ENCODE data around the gene DEK.

Gene DEK

GRCh38 chr6:18264923-18265377 is 620 bp upstream of the DEK start:
- no peak for DNase-seq

GRCh38 chr6:18263418-18264218 is 712 bp downstream of the DEK start:
- DNase-seq = no peak

DNA sequence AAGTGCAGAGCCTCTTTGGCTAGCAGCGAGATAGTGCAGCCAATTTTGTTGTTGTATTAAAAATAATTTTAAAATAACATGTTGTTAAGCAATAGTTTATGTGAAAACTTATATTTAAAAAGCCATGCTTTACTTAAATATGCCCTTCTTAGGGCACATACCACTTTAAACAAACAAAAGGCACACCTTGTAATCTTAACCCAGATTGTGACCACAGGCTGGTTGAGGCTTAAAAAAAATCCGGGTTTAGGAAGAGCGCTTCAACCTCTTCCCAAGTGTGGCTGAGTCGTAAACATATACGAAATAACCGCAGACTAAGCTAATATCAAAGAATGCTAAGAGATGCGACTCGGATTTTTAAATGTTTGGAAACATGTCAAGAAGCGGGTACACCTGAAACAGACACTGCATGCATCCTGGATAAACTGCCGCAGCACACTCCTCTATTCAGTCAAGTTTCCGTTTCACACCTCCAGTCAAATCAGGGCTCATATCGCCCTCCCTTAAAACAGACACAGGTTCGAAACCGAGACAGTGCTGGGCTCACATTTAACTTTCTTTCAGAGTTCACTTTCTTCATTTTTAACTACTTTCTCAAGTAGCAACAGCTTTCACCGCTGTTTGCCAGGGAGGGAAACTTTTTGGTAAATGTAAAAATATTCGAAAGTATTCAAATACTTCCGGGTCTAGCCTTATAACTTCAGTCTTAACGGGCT is 1.5 kb downstream of the DEK start:
- no peak for DNase-seq

DNA sequence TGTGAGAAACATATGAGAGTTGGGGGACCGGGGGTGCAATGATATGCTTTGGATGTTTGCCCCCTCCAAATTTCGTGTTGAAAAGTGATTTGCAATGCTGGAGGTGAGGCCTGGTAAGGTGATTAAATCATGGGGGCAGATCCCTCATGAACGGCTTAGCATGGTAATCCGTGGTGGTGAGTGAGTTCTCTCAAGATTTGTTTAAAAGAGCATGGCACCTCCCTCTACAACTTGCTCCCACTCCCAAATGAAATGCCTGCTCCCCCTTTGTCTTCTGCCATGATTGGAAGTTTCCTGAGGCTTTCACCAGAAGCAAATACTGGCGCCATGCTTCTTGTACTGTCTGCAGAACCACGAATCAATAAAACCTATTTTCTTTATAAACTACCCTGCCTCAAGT is 2.5 kb downstream of the DEK start:
- no peak for DNase-seq

DNA sequence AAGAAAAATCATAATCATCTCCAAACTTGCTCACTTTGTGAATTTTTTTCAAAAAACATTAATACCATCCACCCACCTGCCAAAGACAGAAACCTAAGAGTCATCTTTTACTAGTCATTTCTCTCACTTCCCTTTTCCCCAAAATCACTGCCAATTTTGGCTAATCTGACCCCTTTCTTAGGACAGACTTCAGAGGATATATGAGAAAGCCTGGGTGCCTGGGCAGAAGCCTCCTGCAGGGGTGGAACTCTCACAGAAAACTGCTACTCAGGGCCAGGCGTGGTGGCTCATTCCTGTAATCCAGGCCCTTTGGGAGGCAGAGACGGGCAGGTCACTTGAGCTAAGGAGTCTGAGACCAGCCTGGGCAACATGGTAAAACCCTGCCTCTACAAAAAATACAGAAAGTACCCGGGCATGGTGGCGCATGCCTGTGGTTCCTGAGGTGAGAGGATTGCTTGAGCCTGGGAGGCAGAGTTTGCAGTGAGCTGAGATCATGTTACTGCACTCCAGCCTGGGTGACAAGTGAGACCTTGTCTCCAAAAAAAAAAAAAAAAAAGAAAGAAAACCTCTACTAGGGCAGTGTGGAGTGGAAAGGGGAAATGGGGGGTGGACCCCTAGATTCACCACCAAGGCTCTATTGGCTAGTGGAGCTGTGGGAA is 3.8 kb downstream of the DEK start:
- no peak for DNase-seq

GRCh38 chr6:18259675-18260447 is 4.5 kb downstream of the DEK start:
- no peak for DNase-seq

DNA sequence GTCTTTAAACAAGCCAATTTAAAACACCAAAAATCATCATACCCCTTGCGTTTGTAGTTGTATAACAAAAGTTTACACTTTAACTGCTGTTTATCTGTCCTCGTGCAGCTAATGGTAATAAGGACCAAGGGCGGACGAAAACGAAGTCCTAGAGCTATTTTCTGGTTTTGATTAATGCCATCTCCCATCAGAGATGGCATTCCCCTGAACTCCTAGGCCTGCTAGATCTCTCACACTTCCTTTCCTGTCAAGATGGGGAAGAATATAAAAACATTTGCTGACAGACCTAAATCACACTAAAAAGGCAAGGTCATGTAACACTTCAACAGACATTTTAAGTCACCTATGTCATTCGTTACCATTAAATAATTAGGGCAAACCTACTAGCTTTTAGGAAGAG is 9.5 kb downstream of the DEK start:
- no peak for DNase-seq

GRCh38 chr6:18253635-18254034 is 10.7 kb downstream of the DEK start:
- DNase-seq = no peak

DNA sequence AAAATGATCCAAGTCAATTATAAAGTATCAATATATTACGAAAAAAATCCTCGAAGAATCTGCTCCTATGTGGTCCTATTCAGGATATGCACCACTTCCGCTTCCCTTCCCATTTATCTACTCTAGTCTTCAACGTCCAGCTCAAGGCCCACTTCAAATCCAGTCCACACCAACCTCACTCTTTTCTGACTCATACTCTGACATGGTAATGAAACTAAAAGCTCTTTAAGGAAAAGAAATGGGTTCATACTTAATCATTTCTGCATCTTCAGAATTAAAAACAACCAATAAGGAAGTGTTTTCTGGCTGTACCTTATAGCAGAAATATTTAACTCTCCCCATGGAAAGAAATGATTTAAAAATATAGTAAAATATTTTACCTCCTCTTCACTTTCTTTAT is 15.1 kb downstream of the DEK start:
- no peak for DNase-seq

DNA sequence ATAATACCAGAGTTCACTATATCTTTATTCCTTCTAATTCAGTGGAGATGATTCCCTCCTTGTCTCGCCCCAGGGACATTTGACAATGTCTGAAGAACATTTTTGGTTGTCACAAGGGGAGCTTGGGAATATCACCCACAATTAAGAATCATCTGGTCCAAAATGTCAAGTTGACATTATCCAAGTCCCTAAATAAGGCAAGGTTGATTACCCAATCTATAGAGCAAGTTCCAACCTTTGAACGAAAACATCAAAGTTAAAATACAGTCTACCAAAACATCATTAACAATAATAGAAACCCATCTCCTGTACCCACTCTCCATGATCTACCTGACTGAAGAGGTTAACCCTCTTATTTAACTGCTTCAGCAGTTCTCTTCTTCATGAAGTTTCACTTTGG is 15.6 kb downstream of the DEK start:
- no peak for DNase-seq

DNA sequence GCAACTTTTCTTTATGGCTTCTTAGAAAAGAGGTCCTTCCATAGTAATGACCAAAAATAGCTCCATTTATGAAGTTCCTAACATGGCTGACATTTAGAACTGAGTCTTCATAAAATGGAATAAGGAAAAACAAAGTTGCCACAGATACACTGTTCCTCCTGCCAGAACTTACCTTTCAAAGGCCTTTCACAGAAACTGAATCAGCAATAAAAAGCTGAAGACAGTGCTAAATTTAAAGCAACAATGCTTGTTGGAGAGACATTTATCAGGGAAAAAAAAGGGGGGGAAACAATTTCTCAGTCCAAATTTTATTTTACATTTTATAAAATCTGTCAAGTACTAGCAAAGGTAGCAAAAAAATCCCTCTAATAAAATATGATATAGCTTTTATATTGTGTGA is 17.3 kb downstream of the DEK start:
- DNase-seq = no peak

GRCh38 chr6:18246205-18246604 is 18.1 kb downstream of the DEK start:
- DNase-seq = no peak

- DNase-seq = no peak
Observed at GRCh38 chr6:18245642-18246041, 18.7 kb downstream of the DEK start.

- DNase-seq = no peak
Observed at GRCh38 chr6:18245079-18245478, 19.3 kb downstream of the DEK start.

- no peak for DNase-seq
Observed at GRCh38 chr6:18244251-18244650, 20.1 kb downstream of the DEK start.

GRCh38 chr6:18243302-18243893 is 20.9 kb downstream of the DEK start:
- no peak for DNase-seq

- DNase-seq = no peak
Observed at GRCh38 chr6:18242062-18242851, 22.1 kb downstream of the DEK start.

DNA sequence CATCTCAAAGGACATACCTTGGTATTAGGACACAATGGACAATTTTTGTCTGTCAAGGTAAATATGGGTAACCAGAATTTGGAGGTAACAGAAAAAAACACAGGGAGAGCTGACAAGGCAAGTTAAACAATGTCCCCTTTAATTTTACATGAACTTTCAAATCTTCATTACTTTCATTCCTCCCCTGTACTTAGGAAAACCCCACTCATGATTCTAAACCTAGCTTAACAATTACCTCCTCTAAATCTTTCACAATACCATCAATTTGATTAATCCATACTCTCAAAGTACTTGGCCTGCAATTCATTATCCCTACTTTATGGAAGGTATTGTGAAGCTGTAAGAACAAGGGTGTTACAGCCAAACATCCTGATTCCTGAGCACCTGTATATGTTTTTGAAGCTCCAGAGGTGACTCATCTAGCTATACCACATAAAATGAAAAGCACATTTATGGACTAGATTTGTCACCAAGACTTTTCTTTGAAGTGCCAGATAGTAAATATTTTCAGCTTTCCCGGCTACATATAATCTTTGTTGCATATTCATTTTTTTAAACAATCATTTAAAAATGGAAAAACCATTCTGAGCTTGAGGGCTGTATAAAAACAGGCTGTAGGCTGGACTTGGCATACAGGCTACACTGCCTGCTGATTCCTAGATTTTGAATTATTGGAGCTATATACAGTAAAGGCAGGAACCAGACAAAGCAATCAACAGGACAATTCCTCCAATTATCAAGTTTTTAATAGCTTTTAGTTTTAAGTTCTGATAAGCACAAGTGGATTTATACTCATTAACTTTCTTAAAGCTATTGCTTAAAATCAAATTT is 22.9 kb downstream of the DEK start:
- no peak for DNase-seq

- no peak for DNase-seq
Observed at GRCh38 chr6:18240230-18240629, 24.1 kb downstream of the DEK start.

DNA sequence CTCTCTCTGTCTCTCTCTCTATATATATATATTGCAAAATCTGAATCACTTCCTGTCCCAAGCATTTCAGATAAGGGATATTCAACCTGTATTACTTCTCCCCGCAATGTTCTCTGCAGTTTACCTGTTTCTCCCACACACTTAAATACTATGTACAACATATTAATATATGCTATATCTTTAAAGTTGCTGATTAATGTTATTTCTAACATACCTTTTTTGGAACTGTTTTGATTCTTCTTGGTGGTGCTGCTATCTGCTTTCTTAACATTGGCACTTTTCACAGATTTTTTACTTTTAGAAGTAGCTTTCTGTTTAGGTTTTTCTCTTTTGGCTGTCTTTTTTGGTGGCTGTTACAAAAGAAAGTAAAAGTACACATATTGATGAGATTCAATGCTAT is 27.2 kb downstream of the DEK start:
- DNase-seq = no peak

GRCh38 chr6:18235524-18235923 is 28.8 kb downstream of the DEK start:
- DNase-seq = no peak

Data from activated gamma-delta T cell treated with Interleukin-2 at 50 U/mL for 16 hours (primary cell).